Endodermal cell (in vitro differentiated cells): ENCODE data around the gene IL22RA2. TPM values are rescaled to one million over a fixed set of nuclear protein-coding genes. Genes with fewer than 3 reads are reported as not detected.

Experiments used
- DNase-seq: peaks from one replicate; pipeline ENCODE4 v3.0.0-alpha.2; 2017
- H3K27ac ChIP-seq: 2 replicates; pipeline ENCODE4 v1.5.1; 2013; ENCODE audit warnings: mild to moderate bottlenecking, low read depth, low read length, moderate library complexity
- H3K27me3 ChIP-seq: 2 replicates; pipeline ENCODE4 v1.6.1; 2013; ENCODE audit warnings: mild to moderate bottlenecking, low read length, moderate library complexity; ENCODE audit not compliant: insufficient read depth, control insufficient read depth, poor library complexity, severe bottlenecking
- H3K36me3 ChIP-seq: 2 replicates; pipeline ENCODE4 v1.7.0; 2013; ENCODE audit warnings: mild to moderate bottlenecking, low read length, moderate library complexity; ENCODE audit not compliant: control insufficient read depth, insufficient read depth
- H3K4me1 ChIP-seq: one replicate; pipeline ENCODE4 v1.7.0; 2013; ENCODE audit warnings: low read length; ENCODE audit not compliant: control insufficient read depth, insufficient read depth
- H3K4me3 ChIP-seq: 2 replicates; pipeline ENCODE4 v1.5.1; 2013; ENCODE audit warnings: mild to moderate bottlenecking, low read length, moderate library complexity
- H3K9ac ChIP-seq: 2 replicates; pipeline ENCODE4 v1.6.1; 2013; ENCODE audit warnings: mild to moderate bottlenecking, low read length, moderate library complexity; ENCODE audit not compliant: poor library complexity, severe bottlenecking; ENCODE audit errors: extremely low read depth
- H3K9me3 ChIP-seq: 2 replicates; pipeline ENCODE4 v1.6.1; 2013; ENCODE audit warnings: mild to moderate bottlenecking, low read length, moderate library complexity; ENCODE audit not compliant: control insufficient read depth
- H3K27ac Mint-ChIP-seq: 2 replicates; pipeline ENCODE4 v1.8.0; 2020; ENCODE audit warnings: mixed read lengths
- H3K27me3 Mint-ChIP-seq: 2 replicates; pipeline ENCODE4 v1.8.0; 2021; ENCODE audit warnings: mild to moderate bottlenecking, mixed read lengths; ENCODE audit not compliant: insufficient read depth
- H3K36me3 Mint-ChIP-seq: 2 replicates; pipeline ENCODE4 v1.8.0; 2020; ENCODE audit warnings: low read depth, mixed read lengths
- H3K4me1 Mint-ChIP-seq: 2 replicates; pipeline ENCODE4 v1.8.0; 2020; ENCODE audit warnings: mixed read lengths
- H3K4me3 Mint-ChIP-seq: 2 replicates; pipeline ENCODE4 v1.8.0; 2020; ENCODE audit warnings: mild to moderate bottlenecking, moderate library complexity, mixed read lengths
- H3K9me3 Mint-ChIP-seq: 2 replicates; pipeline ENCODE4 v1.8.0; 2020; ENCODE audit warnings: mild to moderate bottlenecking, mixed read lengths
- WGBS, 2 experiments: methylation state at CpG; one replicate each; pipeline versions ENCODE4 v1.1.5 to v1.1.7; 2013; ENCODE audit warnings: missing lambda C conversion rate in 2 of 2, mixed read lengths in 1 of 2; ENCODE audit not compliant: insufficient coverage in 1 of 2, insufficient read length in 1 of 2; 5-methylcytosine and 5-hydroxymethylcytosine counted together
- total RNA-seq, 2 donors: library from RNA; stranded (reverse); fragmentation: NEBNext Ultra II Directional in 1 of 2; extraction: Animal tissue kit (Norgen Biotek cat#: 25700) in 1 of 2; gene quantifications; 2 replicates in 1 of 2; 3 replicates in 1 of 2; pipeline ENCODE4 v1.2.1, GENCODE V29; 2021
- TF ChIP-seq, protein P1 (sequence below): fragments of 200-600 bp; sonication (generic); conservative IDR thresholded peaks from 2 replicates; pipeline ENCODE4 v1.5.0; 2021; ENCODE audit warnings: antibody characterized with exemption, mild to moderate bottlenecking

Gene IL22RA2
- total RNA-seq, 2 donors from 2014 or later: not detected

DNA sequence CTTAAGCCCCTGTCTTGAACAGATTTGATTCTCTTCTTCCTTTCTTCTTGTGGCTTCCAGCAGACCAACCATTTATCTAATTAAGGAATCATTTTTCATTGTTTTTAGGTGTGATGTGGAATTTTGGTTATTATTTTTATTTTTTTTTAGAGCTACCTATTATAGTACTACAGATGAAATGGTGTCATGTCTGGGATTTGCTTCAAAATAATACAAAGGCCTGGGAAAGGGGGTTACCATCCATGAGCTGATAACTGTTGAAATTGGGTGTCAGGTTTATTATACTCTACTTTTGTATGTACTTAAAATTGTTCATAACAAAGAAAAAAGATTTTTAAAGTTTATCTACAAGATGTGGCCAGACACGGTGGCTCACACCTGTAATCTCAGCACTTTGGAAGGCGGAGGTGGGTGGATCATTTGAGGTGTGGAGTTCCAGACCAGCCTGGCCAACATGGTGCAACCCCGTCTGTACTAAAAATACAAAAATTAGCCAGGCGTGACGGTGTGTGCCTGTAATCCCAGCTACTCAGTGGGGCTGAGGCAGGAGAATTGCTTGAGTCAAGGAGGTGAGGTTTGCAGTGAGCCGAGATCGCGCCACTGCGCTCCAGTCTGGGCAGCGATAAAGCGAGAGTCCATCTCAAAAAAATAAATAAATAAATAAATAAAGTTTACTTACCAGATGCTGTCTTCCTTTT is 561 bp downstream of the IL22RA2 start:
- Histone ChIP-seq H3K36me3 (no peaks in the 10 kb centered on the region), H3K27me3 (no peaks in the 10 kb centered on the region), H3K9ac (no peak overlapping the region), H3K27ac (no peak overlapping the region), H3K4me3 (no peak overlapping the region), H3K4me1 (no peaks in the 10 kb centered on the region), H3K9me3 (peaks cover 21% of the 10 kb centered on the region)
- TF ChIP-seq, protein P1, sequence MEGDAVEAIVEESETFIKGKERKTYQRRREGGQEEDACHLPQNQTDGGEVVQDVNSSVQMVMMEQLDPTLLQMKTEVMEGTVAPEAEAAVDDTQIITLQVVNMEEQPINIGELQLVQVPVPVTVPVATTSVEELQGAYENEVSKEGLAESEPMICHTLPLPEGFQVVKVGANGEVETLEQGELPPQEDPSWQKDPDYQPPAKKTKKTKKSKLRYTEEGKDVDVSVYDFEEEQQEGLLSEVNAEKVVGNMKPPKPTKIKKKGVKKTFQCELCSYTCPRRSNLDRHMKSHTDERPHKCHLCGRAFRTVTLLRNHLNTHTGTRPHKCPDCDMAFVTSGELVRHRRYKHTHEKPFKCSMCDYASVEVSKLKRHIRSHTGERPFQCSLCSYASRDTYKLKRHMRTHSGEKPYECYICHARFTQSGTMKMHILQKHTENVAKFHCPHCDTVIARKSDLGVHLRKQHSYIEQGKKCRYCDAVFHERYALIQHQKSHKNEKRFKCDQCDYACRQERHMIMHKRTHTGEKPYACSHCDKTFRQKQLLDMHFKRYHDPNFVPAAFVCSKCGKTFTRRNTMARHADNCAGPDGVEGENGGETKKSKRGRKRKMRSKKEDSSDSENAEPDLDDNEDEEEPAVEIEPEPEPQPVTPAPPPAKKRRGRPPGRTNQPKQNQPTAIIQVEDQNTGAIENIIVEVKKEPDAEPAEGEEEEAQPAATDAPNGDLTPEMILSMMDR: no peak
- H3K36me3 Mint-ChIP-seq: peaks cover 5% of the 10 kb centered on the region
- no peak overlapping the region for H3K4me3 Mint-ChIP-seq
- DNase-seq: no peak
- H3K27me3 Mint-ChIP-seq: no peaks in the 10 kb centered on the region
- H3K4me1 Mint-ChIP-seq: no peaks in the 10 kb centered on the region
- H3K27ac Mint-ChIP-seq: no peak overlapping the region
- H3K9me3 Mint-ChIP-seq: peaks cover 48% of the 10 kb centered on the region
- whole genome bisulfite sequencing, 2 experiments: 92 to 100% methylated on average over 5 to 9 of the region's 11 CpGs

DNA sequence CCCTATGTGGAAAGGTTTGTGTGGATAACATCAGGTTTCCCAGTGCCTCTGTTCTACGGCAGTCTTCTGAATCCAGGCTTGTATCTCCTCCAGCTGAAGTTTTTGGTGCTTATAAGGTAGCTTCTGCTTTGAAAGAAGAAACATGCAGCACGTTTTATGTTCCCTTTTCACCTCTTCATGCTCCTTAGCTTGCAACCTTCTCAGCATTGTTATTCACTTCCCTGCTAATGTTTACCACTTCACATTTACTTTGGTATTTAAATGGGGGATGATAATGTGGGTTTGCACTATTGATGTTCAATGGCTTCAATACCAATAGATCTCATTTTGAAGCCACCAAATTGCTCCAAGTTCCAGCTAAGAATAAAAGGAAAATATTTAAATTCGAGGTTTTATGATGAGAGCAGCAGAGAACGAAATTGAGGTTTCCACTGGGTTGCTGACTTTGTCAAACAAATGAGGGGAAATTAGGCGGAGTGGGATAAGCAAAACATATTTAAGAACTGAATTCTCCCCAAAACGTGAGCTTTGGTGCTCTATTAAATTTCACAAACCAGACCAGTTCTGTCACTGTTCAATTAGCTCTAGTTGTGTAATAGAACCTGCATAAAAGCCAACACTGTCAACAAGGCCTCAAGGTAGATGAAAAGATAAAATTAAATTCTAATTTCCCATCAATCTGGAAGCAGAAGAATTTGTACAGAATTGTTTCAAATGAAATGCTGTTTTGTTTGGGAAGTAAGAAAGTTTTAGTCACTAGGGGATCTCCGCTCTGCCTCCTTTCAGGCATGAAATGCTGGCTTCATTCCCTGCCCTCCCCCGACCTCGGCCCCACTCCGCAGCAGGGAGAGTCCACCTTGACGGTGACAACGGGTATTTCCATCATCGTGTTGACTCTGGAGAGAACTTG is 1.4 kb downstream of the IL22RA2 start:
- Mint-ChIP-seq H3K36me3 (peaks cover 5% of the 10 kb centered on the region), H3K27ac (no peak overlapping the region), H3K4me3 (no peak overlapping the region), H3K9me3 (peaks cover 53% of the 10 kb centered on the region), H3K4me1 (no peaks in the 10 kb centered on the region), H3K27me3 (no peaks in the 10 kb centered on the region)
- H3K27me3 ChIP-seq: no peaks in the 10 kb centered on the region
- no peaks in the 10 kb centered on the region for H3K36me3 ChIP-seq
- TF ChIP-seq, protein P1: no peak
- no peaks in the 10 kb centered on the region for H3K4me1 ChIP-seq
- peaks cover 21% of the 10 kb centered on the region for H3K9me3 ChIP-seq
- no peak overlapping the region for H3K9ac ChIP-seq
- no peak overlapping the region for H3K27ac ChIP-seq
- DNase-seq: no peak
- H3K4me3 ChIP-seq: no peak overlapping the region
- 69 to 74% methylated on average over 6 to 13 of the region's 13 CpGs for WGBS, 2 experiments

DNA sequence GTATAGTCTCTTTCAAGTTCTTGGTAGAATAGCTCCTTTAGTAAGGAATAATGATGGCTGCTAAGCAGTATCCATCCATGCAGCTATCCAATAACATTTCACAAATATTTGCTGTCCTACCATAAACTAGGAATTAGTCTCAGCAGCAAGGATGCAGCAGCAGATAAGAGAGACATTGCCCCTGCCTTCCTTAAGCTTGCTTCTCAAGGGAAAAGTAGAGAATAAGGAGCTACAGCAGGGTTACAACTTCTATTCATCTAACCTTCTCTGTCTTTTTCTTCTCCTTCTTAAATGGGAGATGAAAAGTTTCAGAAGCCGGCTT is 2.4 kb downstream of the IL22RA2 start:
- peaks cover 3% of the 10 kb centered on the region for H3K27me3 Mint-ChIP-seq
- no peaks in the 10 kb centered on the region for H3K4me1 Mint-ChIP-seq
- no peak overlapping the region for H3K4me3 Mint-ChIP-seq
- no peak overlapping the region for H3K9ac ChIP-seq
- H3K27me3 ChIP-seq: no peaks in the 10 kb centered on the region
- H3K9me3 ChIP-seq: peaks cover 21% of the 10 kb centered on the region
- H3K4me1 ChIP-seq: no peaks in the 10 kb centered on the region
- H3K36me3 ChIP-seq: no peaks in the 10 kb centered on the region
- H3K27ac ChIP-seq: no peak overlapping the region
- TF ChIP-seq, protein P1: no peak
- H3K27ac Mint-ChIP-seq: no peak overlapping the region
- no peak overlapping the region for H3K4me3 ChIP-seq
- no CpG with 5 or more reads among the region's 1 CpG for WGBS, 2 experiments
- no peak for DNase-seq
- peaks cover 5% of the 10 kb centered on the region for H3K36me3 Mint-ChIP-seq
- H3K9me3 Mint-ChIP-seq: peaks cover 63% of the 10 kb centered on the region
